Panc1 (cell line): ENCODE results near the gene EXOC6B. TPM values are rescaled to one million over a fixed set of nuclear protein-coding genes. Genes with fewer than 3 reads are reported as not detected.

ENCODE experiments used
- ATAC-seq: fragments of 200-7000 bp; cut with Tn5 transposase; 2 replicates; pipeline ENCODE4 v1.9.1; 2020; ENCODE audit warnings: mild to moderate bottlenecking, moderate library complexity
- BruUV-seq: library from RNA; stranded (reverse); fragments of 400-500 nt; replicated peaks from 2 replicates; lab custom pipeline; 2021; lab: Mats Ljungman, UMichigan
- CTCF ChIA-PET: fragments of 300-600 bp; sonication (Branson Sonifier 250); formaldehyde crosslinking; loops from one replicate; lab custom pipeline; 2022; ENCODE audit warnings: antibody characterized with exemption; lab: Charles Lee
- POLR2A ChIA-PET: fragments of 300-600 bp; sonication (Branson Sonifier 250); formaldehyde crosslinking; loops from one replicate; lab custom pipeline; 2022; ENCODE audit warnings: antibody characterized with exemption; lab: Charles Lee
- DNase-seq: peaks from one replicate; pipeline ENCODE4 v3.0.0-alpha.2; 2010; ENCODE audit warnings: low read depth, low spot score
- H3K27ac ChIP-seq: 2 replicates; pipeline ENCODE4 v1.5.1; 2011; ENCODE audit warnings: mild to moderate bottlenecking, low read length, inconsistent platforms
- H3K27me3 ChIP-seq: fragments of 200-500 bp; sonication (Bioruptor generic); 2 replicates; pipeline ENCODE4 v1.6.0; 2014; ENCODE audit warnings: low read length, inconsistent platforms; ENCODE audit not compliant: control insufficient read depth, insufficient read depth
- H3K36me3 ChIP-seq: fragments of 200-500 bp; sonication (Bioruptor generic); 2 replicates; pipeline ENCODE4 v1.5.1; 2014; ENCODE audit warnings: inconsistent platforms, mild to moderate bottlenecking, low read length, moderate library complexity; ENCODE audit not compliant: control insufficient read depth, insufficient read depth
- H3K4me1 ChIP-seq: 2 replicates; pipeline ENCODE4 v1.5.1; 2011; ENCODE audit warnings: inconsistent platforms, mild to moderate bottlenecking, low read length, moderate library complexity; ENCODE audit not compliant: control insufficient read depth, insufficient read depth
- H3K4me3 ChIP-seq, 2 experiments: 2 replicates each; pipeline ENCODE4 v1.5.1; 2011 to 2012; ENCODE audit warnings: low read depth in 2 of 2, low read length in 2 of 2, mild to moderate bottlenecking in 2 of 2, inconsistent platforms in 1 of 2, moderate library complexity in 1 of 2
- H3K9me3 ChIP-seq: fragments of 200-500 bp; sonication (Bioruptor generic); 2 replicates; pipeline ENCODE4 v1.5.1; 2014; ENCODE audit warnings: low read depth, mild to moderate bottlenecking, inconsistent platforms, low read length, moderate library complexity; ENCODE audit not compliant: control insufficient read depth, insufficient read depth
- POLR2AphosphoS5 ChIP-seq: IDR thresholded peaks from 2 replicates; pipeline ENCODE4 v1.6.1; 2012; ENCODE audit warnings: mild to moderate bottlenecking, low read depth, low read length, moderate library complexity
- SIN3A ChIP-seq: IDR thresholded peaks from 2 replicates; pipeline ENCODE4 v1.6.1; 2012; ENCODE audit warnings: low read depth, mild to moderate bottlenecking, low read length, moderate library complexity, borderline replicate concordance; ENCODE audit not compliant: insufficient read depth
- TCF7L2 ChIP-seq: IDR thresholded peaks from 2 replicates; pipeline ENCODE4 v1.6.1; 2011; ENCODE audit warnings: mild to moderate bottlenecking, low read depth, low read length, inconsistent platforms
- in situ Hi-C: cut with HindIII; loops from 2 replicates; pipeline ENCODE4 v1.10.0; 2016; ENCODE audit warnings: low sequenced_read_pairs, low pct_unique_long_range_greater_than_20kb
- intact Hi-C: fragments of 100-400 bp; cut with micrococcal nuclease; formaldehyde crosslinking; loops from one replicate; pipeline ENCODE4 v1.10.0; 2022; ENCODE audit not compliant: unreplicated experiment
- total RNA-seq: library from RNA; stranded (reverse); gene quantifications from one replicate; pipeline ENCODE4 v1.2.1, GENCODE V29; 2021; ENCODE audit not compliant: unreplicated experiment
- TF ChIP-seq, protein P1 (sequence below), 2 experiments: IDR thresholded peaks; 2 replicates each; pipeline ENCODE4 v1.6.1; 2011 to 2012; ENCODE audit warnings: low read depth in 2 of 2, control low read depth in 1 of 2, low read length in 1 of 2, mild to moderate bottlenecking in 1 of 2, moderate library complexity in 1 of 2; ENCODE audit not compliant: insufficient read depth in 1 of 2
- TF ChIP-seq, protein P2 (sequence below): fragments of 450-650 bp; IDR thresholded peaks from 2 replicates; pipeline ENCODE4 v1.5.1; 2017; ENCODE audit warnings: mild to moderate bottlenecking

EXOC6B gene
- total RNA-seq, 1 experiment from 2014 or later, result 23.2 TPM

DNA sequence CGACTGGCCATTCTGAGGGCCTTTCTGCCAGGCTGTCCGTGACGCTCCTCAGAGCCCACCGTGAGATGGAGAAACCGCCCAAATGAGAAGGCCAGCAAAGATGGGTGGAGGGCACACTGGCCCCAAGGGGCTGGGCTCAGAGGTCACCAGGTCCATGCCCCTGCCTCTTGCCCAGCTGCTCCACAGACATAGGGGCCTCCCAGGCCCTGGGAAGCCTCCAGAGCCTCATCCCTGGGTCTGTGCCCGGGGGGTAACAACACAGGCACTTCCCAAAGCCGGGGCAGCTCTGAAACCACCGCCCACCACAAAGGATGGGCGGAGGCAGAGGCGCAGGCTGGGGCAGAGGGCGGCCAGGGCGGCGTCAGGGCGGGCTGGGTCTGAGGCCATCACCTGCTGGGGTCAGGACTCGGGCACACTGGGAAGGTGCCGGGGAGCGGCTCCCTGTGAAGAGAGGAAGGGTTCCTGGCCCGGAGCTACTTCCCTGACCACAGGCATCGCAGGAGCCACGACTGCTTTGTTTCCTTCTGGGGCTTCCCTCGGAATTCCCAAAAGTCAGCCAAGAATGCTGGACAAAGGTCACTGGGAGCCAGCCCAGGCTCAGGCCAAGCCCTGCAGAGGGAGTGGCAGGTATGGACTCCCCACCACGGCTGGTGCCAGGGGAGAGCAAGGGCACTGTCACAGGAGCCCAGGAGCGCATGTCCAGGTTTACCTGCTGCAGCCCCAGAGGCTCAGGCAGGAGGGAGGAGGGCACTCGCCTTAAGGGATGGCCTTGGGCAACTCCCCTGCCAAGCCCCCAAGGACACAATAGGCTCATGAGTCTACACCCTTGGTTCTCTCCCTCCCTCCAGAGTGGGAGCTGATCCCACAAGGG is 687.6 kb downstream of the EXOC6B start:
- ATAC-seq, result peak; percentile 34
- Histone ChIP-seq H3K36me3 (no peaks in the 10 kb centered on the region), H3K9me3 (no peaks in the 10 kb centered on the region), H3K4me1 (peaks cover 7% of the 10 kb centered on the region), H3K4me3 (no peak overlapping the region), H3K27me3 (no peaks in the 10 kb centered on the region), H3K27ac (no peak overlapping the region)
- no TSS peak for BruUV-seq
- in situ Hi-C loops, result no loop called here
- DNase-seq, result no peak
- intact Hi-C loops, result no loop called here
- ChIA-PET CTCF (no interaction called here), POLR2A (no interaction called here)
- TF ChIP-seq POLR2AphosphoS5 (no peak), SIN3A (no peak), TCF7L2 (no peak)
- TF ChIP-seq, protein P1, sequence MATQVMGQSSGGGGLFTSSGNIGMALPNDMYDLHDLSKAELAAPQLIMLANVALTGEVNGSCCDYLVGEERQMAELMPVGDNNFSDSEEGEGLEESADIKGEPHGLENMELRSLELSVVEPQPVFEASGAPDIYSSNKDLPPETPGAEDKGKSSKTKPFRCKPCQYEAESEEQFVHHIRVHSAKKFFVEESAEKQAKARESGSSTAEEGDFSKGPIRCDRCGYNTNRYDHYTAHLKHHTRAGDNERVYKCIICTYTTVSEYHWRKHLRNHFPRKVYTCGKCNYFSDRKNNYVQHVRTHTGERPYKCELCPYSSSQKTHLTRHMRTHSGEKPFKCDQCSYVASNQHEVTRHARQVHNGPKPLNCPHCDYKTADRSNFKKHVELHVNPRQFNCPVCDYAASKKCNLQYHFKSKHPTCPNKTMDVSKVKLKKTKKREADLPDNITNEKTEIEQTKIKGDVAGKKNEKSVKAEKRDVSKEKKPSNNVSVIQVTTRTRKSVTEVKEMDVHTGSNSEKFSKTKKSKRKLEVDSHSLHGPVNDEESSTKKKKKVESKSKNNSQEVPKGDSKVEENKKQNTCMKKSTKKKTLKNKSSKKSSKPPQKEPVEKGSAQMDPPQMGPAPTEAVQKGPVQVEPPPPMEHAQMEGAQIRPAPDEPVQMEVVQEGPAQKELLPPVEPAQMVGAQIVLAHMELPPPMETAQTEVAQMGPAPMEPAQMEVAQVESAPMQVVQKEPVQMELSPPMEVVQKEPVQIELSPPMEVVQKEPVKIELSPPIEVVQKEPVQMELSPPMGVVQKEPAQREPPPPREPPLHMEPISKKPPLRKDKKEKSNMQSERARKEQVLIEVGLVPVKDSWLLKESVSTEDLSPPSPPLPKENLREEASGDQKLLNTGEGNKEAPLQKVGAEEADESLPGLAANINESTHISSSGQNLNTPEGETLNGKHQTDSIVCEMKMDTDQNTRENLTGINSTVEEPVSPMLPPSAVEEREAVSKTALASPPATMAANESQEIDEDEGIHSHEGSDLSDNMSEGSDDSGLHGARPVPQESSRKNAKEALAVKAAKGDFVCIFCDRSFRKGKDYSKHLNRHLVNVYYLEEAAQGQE (IDR thresholded peaks at IDR 0.05; ENCODE audit: insufficient read depth in 1 of 2, low read depth in 2 of 2, low read length in 1 of 2), result no peak
- TF ChIP-seq, protein P2, sequence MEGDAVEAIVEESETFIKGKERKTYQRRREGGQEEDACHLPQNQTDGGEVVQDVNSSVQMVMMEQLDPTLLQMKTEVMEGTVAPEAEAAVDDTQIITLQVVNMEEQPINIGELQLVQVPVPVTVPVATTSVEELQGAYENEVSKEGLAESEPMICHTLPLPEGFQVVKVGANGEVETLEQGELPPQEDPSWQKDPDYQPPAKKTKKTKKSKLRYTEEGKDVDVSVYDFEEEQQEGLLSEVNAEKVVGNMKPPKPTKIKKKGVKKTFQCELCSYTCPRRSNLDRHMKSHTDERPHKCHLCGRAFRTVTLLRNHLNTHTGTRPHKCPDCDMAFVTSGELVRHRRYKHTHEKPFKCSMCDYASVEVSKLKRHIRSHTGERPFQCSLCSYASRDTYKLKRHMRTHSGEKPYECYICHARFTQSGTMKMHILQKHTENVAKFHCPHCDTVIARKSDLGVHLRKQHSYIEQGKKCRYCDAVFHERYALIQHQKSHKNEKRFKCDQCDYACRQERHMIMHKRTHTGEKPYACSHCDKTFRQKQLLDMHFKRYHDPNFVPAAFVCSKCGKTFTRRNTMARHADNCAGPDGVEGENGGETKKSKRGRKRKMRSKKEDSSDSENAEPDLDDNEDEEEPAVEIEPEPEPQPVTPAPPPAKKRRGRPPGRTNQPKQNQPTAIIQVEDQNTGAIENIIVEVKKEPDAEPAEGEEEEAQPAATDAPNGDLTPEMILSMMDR, result no peak

DNA sequence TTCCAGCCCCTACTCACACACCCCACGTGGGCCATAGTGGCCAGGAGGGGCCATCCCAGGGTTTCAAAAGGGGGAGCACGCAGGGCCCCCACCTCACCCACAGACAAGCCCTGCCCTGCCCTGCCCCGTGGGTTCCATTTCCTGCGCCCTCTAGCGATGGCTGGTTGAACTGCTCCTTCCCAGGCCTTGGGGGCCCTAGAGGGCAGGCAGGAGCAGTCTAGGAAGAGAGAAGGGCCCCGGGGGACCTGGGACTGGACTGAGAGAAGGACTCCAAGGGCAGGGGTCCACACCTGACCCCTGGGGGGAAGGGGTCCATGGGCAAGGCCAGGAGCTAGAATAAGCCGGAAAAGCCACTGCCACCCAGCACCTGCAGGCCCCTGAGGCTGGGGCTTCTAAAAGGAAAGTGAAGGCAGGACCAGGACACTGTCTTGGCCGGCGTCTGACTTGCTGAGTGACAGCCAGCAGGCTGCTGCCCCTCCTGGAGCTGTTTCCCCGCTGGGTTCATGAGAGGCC is 688.3 kb downstream of the EXOC6B start:
- no peak overlapping the region for H3K4me3 ChIP-seq
- TF ChIP-seq POLR2AphosphoS5 (no peak), SIN3A (no peak)
- TF ChIP-seq, protein P2, result peak; percentile 99
- TF ChIP-seq, protein P1 (IDR thresholded peaks at IDR 0.05; ENCODE audit: insufficient read depth in 1 of 2, low read depth in 2 of 2, low read length in 1 of 2), result no peak
- ATAC-seq (peak; percentile 90), DNase-seq (no peak)
- H3K4me1 ChIP-seq, result peaks cover 7% of the 10 kb centered on the region
- no peak overlapping the region for H3K27ac ChIP-seq
- H3K27me3 ChIP-seq, result no peaks in the 10 kb centered on the region
- H3K36me3 ChIP-seq, result no peaks in the 10 kb centered on the region
- ChIA-PET CTCF (no interaction called here), POLR2A (interaction anchor here (0.6 kb wide), 1 partner anchor 11 kb away, joined by 3 read pairs; no protein-coding TSS in a partner anchor)
- BruUV-seq, result no TSS peak
- in situ Hi-C loops (no loop called here), intact Hi-C loops (no loop called here)
- no peaks in the 10 kb centered on the region for H3K9me3 ChIP-seq
